ENCODE measurements around the gene CLCN7. TPM values are rescaled to one million over a fixed set of nuclear protein-coding genes. Genes with fewer than 3 reads are reported as not detected.
A peak's percentile ranks its signal among the peaks of the same experiment; 100 is the strongest.

Gene CLCN7
- total and polyA plus RNA-seq, 9 of the 15 experiments (the other 6 are each of a cell fraction or from before 2014, with no cell fraction given) = 0.06 to 126 (median 18.7) TPM

- H3K4me2 ChIP-seq (ENCODE audit: insufficient read depth, low read length) = peak overlapping the region; percentile 84
- CTCF ChIA-PET (ENCODE audit: low intra/inter-chr PET ratio) = interaction anchor here (0.5 kb wide), 1 partner anchor 291 kb away, joined by 3 read pairs; no protein-coding TSS in a partner anchor
- no peaks in the 10 kb centered on the region for H3K9me3 ChIP-seq (replicated peaks; ENCODE audit: control insufficient read depth, insufficient read depth, low read depth, low read length)
- in situ Hi-C loops (cut with MboI) = no loop called here
- ATAC-seq = peak; percentile 80
- 7% methylated on average over 59 of the region's 85 CpGs for WGBS (ENCODE audit: insufficient coverage, low coverage, missing lambda C conversion rate)
- H3K36me3 ChIP-seq (ENCODE audit: control insufficient read depth, insufficient read depth, low read length) = peaks cover 14% of the 10 kb centered on the region; the same call in 1 of the 3 replicates
- DNase-seq (ENCODE audit: extremely low read depth in 1 of 4, low spot score in 3 of 4) = peak; percentile 75 to 80 (median 78)
- peaks cover 14 to 35% of the 10 kb centered on the region in 2 experiments; a peak in 4 of 5 replicates for H3K4me1 ChIP-seq (replicated peaks in 1 of 2; ENCODE audit: control insufficient read depth in 2 of 2, insufficient read depth in 2 of 2, low read length in 2 of 2)
- POLR2A ChIA-PET = no interaction called here
- H3K79me2 ChIP-seq (ENCODE audit: control insufficient read depth, insufficient read depth, low read length) = peaks cover 25% of the 10 kb centered on the region
- BruUV-seq (replicated peaks) = no TSS peak
- H3K9ac ChIP-seq (ENCODE audit: insufficient read depth in 1 of 2, low read depth in 2 of 2, low read length in 2 of 2) = peak overlapping the region; percentile 87 to 92; a peak in 3 of 4 replicates
- intact Hi-C loops (cut with micrococcal nuclease) = loop anchor here (1.0 kb wide), 1 partner anchor 51 kb away; no protein-coding TSS in a partner anchor
- H3K4me3 ChIP-seq = peak overlapping the region; percentile 84
- no peaks in the 10 kb centered on the region for H3K27me3 ChIP-seq (ENCODE audit: control insufficient read depth in 2 of 2, insufficient read depth in 2 of 2, low read length in 2 of 2)
- H3K27ac ChIP-seq (ENCODE audit: extremely low read depth, low read depth, low read length) = peak overlapping the region; percentile 90
- no peaks in the 10 kb centered on the region for H3K9me1 ChIP-seq (ENCODE audit: control insufficient read depth, insufficient read depth, low read length)
- no peak for FAIRE-seq
- H2AFZ ChIP-seq (ENCODE audit: low read depth, low read length) = peak overlapping the region; percentile 86
- H4K20me1 ChIP-seq (replicated peaks; ENCODE audit: control insufficient read depth, insufficient read depth, low read length) = no peaks in the 10 kb centered on the region
- peak in 1 of 2 experiments; percentile 75; a peak in 1 of 4 replicates for TF ChIP-seq FOXK2 (conservative IDR thresholded peaks at IDR 0.05 in 1 of 2, IDR thresholded peaks at IDR 0.05 in 1 of 2; ENCODE audit: low read depth in 2 of 2)
- TF ChIP-seq, protein P1, sequence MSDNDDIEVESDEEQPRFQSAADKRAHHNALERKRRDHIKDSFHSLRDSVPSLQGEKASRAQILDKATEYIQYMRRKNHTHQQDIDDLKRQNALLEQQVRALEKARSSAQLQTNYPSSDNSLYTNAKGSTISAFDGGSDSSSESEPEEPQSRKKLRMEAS (CRISPR knock-in tag; IDR thresholded peaks at IDR 0.05) = peak; percentile 42
- TF ChIP-seq RBM39 (optimal IDR thresholded peaks at IDR 0.05; ENCODE audit: low read depth, low read length) = no peak
- no peak for TF ChIP-seq FIP1L1 (IDR thresholded peaks at IDR 0.05; ENCODE audit: low read depth, low read length, poor library complexity, severe bottlenecking)
- no peak for TF ChIP-seq ARID2 (IDR thresholded peaks at IDR 0.05)
- no peak for TF ChIP-seq TCF7 (IDR thresholded peaks at IDR 0.05; ENCODE audit: borderline replicate concordance)
- TF ChIP-seq RB1 (IDR thresholded peaks at IDR 0.05; ENCODE audit: low read depth) = peak; percentile 75
- no peak for TF ChIP-seq ATF3 (IDR thresholded peaks at IDR 0.05)
- no peak for TF ChIP-seq ATF3 (CRISPR knock-in tag; conservative IDR thresholded peaks at IDR 0.05)
- TF ChIP-seq ZNF316 (IDR thresholded peaks at IDR 0.05) = no peak
- TF ChIP-seq MEF2D (tag; conservative IDR thresholded peaks at IDR 0.05; ENCODE audit: low read depth) = no peak
- no peak for TF ChIP-seq NFATC3 (IDR thresholded peaks at IDR 0.05)
- TF ChIP-seq, protein P2, sequence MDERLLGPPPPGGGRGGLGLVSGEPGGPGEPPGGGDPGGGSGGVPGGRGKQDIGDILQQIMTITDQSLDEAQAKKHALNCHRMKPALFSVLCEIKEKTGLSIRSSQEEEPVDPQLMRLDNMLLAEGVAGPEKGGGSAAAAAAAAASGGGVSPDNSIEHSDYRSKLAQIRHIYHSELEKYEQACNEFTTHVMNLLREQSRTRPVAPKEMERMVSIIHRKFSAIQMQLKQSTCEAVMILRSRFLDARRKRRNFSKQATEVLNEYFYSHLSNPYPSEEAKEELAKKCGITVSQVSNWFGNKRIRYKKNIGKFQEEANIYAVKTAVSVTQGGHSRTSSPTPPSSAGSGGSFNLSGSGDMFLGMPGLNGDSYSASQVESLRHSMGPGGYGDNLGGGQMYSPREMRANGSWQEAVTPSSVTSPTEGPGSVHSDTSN (CRISPR knock-in tag; IDR thresholded peaks at IDR 0.05; ENCODE audit: low read depth) = no peak
- TF ChIP-seq, protein P2 (tag; conservative IDR thresholded peaks at IDR 0.05; ENCODE audit: low read depth) = no peak
- TF ChIP-seq, protein P3, sequence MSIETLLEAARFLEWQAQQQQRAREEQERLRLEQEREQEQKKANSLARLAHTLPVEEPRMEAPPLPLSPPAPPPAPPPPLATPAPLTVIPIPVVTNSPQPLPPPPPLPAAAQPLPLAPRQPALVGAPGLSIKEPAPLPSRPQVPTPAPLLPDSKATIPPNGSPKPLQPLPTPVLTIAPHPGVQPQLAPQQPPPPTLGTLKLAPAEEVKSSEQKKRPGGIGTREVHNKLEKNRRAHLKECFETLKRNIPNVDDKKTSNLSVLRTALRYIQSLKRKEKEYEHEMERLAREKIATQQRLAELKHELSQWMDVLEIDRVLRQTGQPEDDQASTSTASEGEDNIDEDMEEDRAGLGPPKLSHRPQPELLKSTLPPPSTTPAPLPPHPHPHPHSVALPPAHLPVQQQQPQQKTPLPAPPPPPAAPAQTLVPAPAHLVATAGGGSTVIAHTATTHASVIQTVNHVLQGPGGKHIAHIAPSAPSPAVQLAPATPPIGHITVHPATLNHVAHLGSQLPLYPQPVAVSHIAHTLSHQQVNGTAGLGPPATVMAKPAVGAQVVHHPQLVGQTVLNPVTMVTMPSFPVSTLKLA (conservative IDR thresholded peaks at IDR 0.05) = peak; percentile 55 to 78; a peak in 3 of 4 replicates
- peak; percentile 57 for TF ChIP-seq SMAD4 (CRISPR knock-in tag; conservative IDR thresholded peaks at IDR 0.05)
- TF ChIP-seq ZKSCAN1 (IDR thresholded peaks at IDR 0.05; ENCODE audit: low read depth, low read length) = 0 out of 2 replicates have a peak, but pooled peaks have one; percentile 11
These were observed 60.9 kb downstream of the CLCN7 start for GRCh38 chr16:1413684-1414531.

All from K562 (cell line).